Activated naive CD4-positive, alpha-beta T cell treated with anti-CD3 and anti-CD28 coated beads, Interleukin-2, amount 50 U/mL, for 24 hours (primary cell): Measurements from ENCODE around the gene CTNNA1.
"Not testable (repeated sequence)": the region's sequence is repeated elsewhere in the genome, so short reads cannot be mapped to it uniquely, and the experiment has no call there.

ENCODE experiments used
- H3K27ac Mint-ChIP-seq: one replicate; pipeline ENCODE4 v1.8.0; 2021; ENCODE audit warnings: mild to moderate bottlenecking, mixed read lengths
- H3K27me3 Mint-ChIP-seq: one replicate; pipeline ENCODE4 v1.8.0; 2021; ENCODE audit warnings: mixed read lengths
- H3K36me3 Mint-ChIP-seq: one replicate; pipeline ENCODE4 v1.8.0; 2021; ENCODE audit warnings: mixed read lengths
- H3K4me1 Mint-ChIP-seq: one replicate; pipeline ENCODE4 v1.8.0; 2021; ENCODE audit warnings: mixed read lengths
- H3K4me3 Mint-ChIP-seq: one replicate; pipeline ENCODE4 v1.8.0; 2021; ENCODE audit warnings: mild to moderate bottlenecking, mixed read lengths
- H3K9me3 Mint-ChIP-seq: one replicate; pipeline ENCODE4 v1.8.0; 2021; ENCODE audit warnings: mixed read lengths

Gene CTNNA1

DNA sequence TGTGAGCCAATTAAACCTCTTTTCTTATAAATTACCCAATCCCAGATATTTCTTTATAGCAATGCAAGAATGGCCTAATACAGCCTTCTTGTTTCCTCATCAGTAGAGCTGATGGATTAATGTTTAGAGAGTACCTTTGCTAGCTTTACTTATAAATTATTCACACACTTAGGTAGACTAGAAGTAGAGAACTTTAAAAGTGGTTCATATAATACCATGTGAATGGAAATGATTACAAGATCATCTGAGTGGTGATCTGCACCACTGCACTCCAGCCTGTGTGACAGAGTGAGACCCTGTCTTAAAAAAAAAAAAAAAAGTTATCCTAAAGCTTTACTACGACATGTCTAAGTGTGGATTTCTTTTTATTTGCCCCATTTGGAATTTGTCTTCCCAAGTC is 145.1 kb downstream of the CTNNA1 start:
- Mint-ChIP-seq H3K4me3 (no peak overlapping the region), H3K36me3 (no peaks in the 10 kb centered on the region), H3K4me1 (peaks cover 10% of the 10 kb centered on the region), H3K27me3 (peaks cover 6% of the 10 kb centered on the region), H3K27ac (no peak overlapping the region), H3K9me3 (no peaks in the 10 kb centered on the region)

DNA sequence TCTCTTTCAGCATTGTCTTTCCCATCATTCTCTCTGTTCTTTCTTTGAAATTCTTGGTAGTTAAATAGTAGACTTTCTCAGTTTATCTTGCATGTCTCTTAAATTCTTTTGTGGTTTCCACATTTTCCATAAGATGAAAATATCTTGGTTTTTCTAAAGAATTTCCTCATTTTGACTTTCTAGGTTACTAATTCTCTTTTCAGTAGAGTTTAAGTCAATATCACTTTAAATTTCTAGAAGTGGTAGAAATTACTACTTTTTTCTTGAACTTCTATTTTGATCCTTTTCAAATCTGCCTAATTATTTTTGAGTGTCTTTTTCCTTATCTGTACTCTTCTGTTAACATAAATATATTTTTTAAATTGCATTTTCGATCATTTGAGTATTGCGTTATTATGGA is 145.5 kb downstream of the CTNNA1 start:
- Mint-ChIP-seq H3K4me3 (no peak overlapping the region), H3K27me3 (peaks cover 6% of the 10 kb centered on the region), H3K9me3 (no peaks in the 10 kb centered on the region), H3K4me1 (peaks cover 10% of the 10 kb centered on the region), H3K27ac (no peak overlapping the region), H3K36me3 (no peaks in the 10 kb centered on the region)

DNA sequence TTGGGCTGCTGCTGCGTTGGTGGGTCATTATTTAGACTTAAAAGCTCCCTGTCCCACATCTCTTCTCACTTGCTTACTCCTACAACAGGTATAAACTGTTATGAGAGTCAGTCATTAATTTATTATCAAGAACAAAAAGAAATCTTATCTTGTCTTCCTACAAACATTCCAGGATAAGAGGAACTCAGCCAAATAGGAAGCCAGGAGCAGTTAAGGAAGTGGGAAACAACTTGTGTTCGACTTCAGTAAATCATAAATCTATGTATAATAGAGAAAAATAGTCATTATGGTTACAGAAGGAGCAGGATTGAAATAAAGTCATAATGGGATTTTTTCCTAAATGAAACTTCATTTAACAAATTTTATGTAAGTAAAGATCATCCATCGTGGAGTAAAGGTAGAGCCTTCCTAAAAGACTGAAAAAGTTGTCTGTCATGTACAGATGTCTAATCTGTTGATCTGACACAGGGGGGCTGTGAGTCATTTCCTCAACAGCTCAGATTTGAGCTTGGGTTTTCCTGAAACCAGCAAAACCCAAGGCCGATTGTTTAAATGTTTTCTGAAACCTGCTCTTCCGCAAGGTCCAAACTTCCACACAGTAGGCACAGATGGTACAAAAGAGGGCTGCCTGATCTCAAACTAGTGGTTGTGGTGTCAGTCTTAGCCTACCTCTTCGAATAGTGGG is 147.2 kb downstream of the CTNNA1 start:
- Mint-ChIP-seq H3K36me3 (peaks cover 2% of the 10 kb centered on the region), H3K4me1 (peaks cover 10% of the 10 kb centered on the region), H3K4me3 (no peak overlapping the region), H3K27ac (no peak overlapping the region), H3K27me3 (peaks cover 5% of the 10 kb centered on the region), H3K9me3 (no peaks in the 10 kb centered on the region)

DNA sequence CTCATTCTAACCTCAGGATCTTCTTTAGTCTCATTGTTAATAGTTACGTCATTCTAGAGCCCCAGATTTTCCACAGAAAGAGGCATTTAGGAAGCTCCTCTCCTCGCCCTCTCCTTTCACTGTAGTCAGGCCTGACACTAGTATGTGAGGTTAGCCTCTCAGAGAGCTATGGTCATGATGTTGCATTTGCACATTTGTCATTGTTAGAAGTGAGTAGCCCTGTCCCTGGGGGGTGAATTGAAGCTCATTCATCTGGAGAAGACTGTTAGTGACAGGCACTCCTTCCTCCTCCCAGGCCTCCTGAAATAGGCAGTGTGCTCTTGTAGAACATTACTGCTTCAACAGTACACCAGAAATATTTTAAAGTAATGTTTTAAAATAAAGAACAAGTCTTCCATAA is 148.5 kb downstream of the CTNNA1 start:
- H3K9me3 Mint-ChIP-seq, result no peaks in the 10 kb centered on the region
- H3K4me1 Mint-ChIP-seq, result peaks cover 10% of the 10 kb centered on the region
- peaks cover 2% of the 10 kb centered on the region for H3K36me3 Mint-ChIP-seq
- H3K27ac Mint-ChIP-seq, result no peak overlapping the region
- no peak overlapping the region for H3K4me3 Mint-ChIP-seq
- H3K27me3 Mint-ChIP-seq, result peaks cover 5% of the 10 kb centered on the region

DNA sequence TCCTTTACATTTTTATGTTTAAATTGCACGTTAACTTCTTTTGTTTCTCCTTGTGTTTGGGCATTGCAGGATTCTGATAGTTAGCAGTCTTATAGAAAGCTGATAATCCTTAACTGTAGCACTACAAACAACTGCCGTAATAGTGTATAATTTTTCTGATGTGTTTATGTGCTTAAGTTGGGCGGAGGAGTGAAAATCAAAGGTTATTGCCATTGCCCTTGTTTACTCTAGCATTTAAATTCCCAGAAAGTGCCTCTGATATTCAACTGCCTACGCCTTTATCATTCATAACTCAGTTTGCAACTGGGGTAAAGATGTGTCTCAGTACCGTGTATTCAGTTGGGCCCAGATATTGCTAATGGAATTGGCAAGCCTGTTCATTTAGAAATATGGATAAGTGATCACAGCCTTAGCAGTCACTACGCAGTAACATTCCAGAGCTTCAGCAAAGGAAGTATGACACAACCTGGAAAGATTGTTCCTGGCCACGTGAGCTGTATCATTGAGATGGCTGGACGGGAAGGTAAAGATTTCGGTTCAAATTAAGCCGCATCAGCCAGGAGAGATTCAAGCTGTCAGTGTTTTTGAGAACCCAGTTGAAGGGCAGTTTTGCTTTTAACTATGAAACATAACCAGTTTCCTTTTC is 150.0 kb downstream of the CTNNA1 start:
- no peak overlapping the region for H3K27ac Mint-ChIP-seq
- no peak overlapping the region for H3K4me3 Mint-ChIP-seq
- H3K27me3 Mint-ChIP-seq, result peaks cover 5% of the 10 kb centered on the region
- H3K36me3 Mint-ChIP-seq, result peaks cover 2% of the 10 kb centered on the region
- H3K4me1 Mint-ChIP-seq, result peaks cover 10% of the 10 kb centered on the region
- H3K9me3 Mint-ChIP-seq, result no peaks in the 10 kb centered on the region

DNA sequence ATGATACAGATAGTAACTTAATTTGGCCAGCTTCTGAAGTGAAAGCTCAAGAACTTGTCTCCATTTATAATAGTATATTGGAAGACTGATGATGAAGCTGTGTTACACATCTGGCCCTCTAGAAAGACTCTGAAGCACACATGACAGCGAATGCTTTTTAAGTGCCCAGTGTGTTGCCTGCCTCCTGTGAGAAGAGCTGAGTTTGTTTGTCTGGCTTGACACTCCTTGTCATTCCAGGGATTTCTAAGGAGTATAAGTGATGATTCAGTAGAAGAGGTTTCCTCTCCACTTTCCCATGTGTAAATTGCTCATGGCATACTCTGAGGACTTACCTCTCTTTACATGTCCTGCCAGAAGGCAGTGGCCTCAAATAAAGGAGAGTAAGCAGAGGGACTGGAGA is 152.3 kb downstream of the CTNNA1 start:
- Mint-ChIP-seq H3K9me3 (no peaks in the 10 kb centered on the region), H3K4me1 (peaks cover 6% of the 10 kb centered on the region), H3K36me3 (peaks cover 2% of the 10 kb centered on the region), H3K27ac (no peak overlapping the region), H3K4me3 (no peak overlapping the region), H3K27me3 (peaks cover 3% of the 10 kb centered on the region)

DNA sequence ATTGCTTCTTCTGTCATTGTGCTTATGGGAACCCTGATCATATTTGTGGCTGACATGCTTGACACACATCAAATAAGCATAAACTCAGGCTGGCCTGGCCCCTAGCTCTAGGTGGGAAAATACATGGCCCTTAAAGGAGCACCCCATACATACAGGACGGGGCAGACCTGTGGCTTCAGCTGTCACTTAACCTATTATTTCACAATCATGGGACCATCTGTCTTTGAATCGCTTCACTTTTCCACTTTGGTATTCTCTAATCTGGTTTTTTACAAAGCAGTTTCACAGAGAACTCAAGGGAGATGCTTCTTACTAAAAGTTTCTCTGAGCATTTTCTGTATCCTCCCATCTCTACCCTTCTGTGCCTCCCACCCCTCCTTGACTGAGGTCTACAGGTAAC is 156.5 kb downstream of the CTNNA1 start:
- Mint-ChIP-seq H3K4me1 (no peaks in the 10 kb centered on the region), H3K36me3 (no peaks in the 10 kb centered on the region), H3K27ac (no peak overlapping the region), H3K27me3 (peaks cover 2% of the 10 kb centered on the region), H3K9me3 (no peaks in the 10 kb centered on the region), H3K4me3 (no peak overlapping the region)

DNA sequence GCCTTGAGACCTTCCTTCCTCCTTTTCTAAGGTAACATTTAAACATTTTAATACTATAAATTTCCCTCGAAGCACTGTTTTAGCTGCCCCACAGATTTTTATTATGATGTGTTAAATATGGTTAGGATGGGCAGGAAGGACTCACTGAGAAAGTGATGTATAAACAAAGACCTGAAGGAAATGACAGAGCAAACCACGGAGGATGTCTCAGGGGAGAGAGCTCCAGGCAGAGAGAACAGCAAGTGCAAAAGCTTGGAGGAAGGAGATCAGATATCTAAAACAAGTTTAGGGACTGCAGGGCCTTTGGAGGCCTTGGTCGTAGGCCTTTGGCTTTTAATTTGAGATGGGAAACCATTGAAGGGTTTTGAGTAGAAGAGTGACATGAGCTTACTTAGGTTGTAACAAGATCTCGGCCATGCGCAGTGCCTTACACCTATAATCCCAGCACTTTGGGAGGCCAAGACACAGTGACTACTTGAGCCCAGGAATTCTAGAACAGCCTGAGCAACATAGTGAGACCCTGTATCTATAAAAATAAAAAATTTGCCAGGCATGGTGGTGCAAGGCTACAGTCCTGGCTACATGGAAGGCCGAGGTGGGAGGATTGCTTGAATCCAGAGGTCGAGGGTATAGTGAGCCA is 157.4 kb downstream of the CTNNA1 start:
- Mint-ChIP-seq H3K36me3 (no peaks in the 10 kb centered on the region), H3K9me3 (no peaks in the 10 kb centered on the region), H3K27ac (no peak overlapping the region), H3K27me3 (peaks cover 2% of the 10 kb centered on the region), H3K4me3 (no peak overlapping the region), H3K4me1 (no peaks in the 10 kb centered on the region)

DNA sequence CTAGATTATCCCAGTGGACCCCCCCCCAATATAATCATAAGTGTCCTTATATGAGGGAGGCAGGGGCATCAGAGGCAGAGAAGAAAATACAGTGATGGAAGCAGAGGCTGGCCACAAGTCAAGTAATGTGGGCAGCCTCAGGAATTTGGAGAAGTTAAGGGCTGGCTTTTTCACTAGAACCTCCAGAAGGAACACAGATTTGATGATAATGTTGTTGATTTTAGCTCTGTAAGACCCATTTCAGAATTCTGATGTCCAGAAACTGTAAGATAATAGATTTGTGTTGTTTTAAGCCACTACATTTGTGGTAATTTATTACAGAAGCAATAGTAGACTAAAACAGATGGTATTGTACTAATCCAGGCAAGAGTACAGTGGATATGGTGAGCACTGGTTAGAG is 158.2 kb downstream of the CTNNA1 start:
- Mint-ChIP-seq H3K27me3 (peaks cover 2% of the 10 kb centered on the region), H3K4me3 (no peak overlapping the region), H3K36me3 (no peaks in the 10 kb centered on the region), H3K9me3 (no peaks in the 10 kb centered on the region), H3K27ac (no peak overlapping the region), H3K4me1 (no peaks in the 10 kb centered on the region)

DNA sequence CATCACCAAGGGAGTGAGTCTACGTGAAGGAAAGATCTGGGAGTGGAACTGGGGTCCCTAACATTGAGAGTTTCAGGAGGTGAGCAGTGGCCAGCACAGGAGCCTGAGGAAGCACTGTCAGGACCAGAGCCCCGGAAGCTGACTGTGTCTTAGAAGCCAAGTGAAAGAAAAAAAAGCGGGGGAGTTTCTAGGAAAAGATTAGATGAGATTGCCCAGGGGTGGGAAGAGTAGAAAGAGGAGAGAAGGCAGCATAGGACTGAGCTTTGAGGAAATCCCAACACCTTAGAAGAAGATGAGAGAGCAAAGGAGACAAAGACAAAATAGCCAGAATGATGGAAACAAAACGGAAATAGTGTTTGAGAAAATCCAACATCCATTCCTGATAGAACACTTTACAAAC is 158.9 kb downstream of the CTNNA1 start:
- Mint-ChIP-seq H3K4me1 (no peaks in the 10 kb centered on the region), H3K27me3 (peaks cover 2% of the 10 kb centered on the region), H3K27ac (no peak overlapping the region), H3K9me3 (no peaks in the 10 kb centered on the region), H3K36me3 (no peaks in the 10 kb centered on the region), H3K4me3 (no peak overlapping the region)

DNA sequence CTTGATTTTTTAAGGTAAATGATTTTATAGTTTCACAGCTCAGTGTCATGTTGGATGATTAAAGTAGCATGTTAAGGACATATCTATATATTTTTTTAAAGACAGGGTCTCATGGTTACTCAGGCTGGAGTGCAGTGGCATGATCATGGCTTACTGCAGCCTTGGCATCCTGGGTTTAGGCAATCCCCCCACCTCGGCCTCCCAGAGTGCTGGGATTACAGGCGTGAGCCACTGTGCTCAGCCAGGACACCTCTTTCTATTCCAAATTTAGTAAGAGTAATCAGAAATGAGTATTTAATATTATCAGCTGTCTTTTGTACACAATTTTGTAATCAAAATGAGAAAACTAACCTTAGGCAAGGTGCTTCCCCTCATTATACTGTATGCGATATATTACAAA is 160.5 kb downstream of the CTNNA1 start:
- no peaks in the 10 kb centered on the region for H3K9me3 Mint-ChIP-seq
- H3K27me3 Mint-ChIP-seq, result peaks cover 2% of the 10 kb centered on the region
- no peak overlapping the region for H3K27ac Mint-ChIP-seq
- H3K4me1 Mint-ChIP-seq, result no peaks in the 10 kb centered on the region
- H3K4me3 Mint-ChIP-seq, result no peak overlapping the region
- H3K36me3 Mint-ChIP-seq, result no peaks in the 10 kb centered on the region

DNA sequence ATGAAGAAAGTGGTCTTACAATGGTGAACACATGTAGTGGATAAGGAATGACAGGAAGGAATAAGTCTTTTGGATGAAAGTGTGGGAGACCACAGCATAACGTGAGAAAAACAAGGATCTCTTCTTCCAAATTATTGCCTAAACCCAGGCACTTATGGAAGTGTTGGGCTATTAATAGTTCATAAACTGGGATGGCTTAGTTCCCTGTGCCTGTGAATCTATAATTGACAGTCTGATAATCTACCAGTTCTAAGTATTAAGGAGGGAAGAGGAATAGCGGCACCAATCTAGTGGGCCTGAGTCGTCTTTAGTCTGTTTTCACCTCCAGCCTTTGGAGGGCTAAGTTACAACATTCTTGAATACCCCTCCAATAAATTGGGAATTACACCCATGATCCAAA is 161.1 kb downstream of the CTNNA1 start:
- Mint-ChIP-seq H3K36me3 (no peaks in the 10 kb centered on the region), H3K4me3 (no peak overlapping the region), H3K4me1 (no peaks in the 10 kb centered on the region), H3K27me3 (peaks cover 2% of the 10 kb centered on the region), H3K27ac (no peak overlapping the region), H3K9me3 (no peaks in the 10 kb centered on the region)

DNA sequence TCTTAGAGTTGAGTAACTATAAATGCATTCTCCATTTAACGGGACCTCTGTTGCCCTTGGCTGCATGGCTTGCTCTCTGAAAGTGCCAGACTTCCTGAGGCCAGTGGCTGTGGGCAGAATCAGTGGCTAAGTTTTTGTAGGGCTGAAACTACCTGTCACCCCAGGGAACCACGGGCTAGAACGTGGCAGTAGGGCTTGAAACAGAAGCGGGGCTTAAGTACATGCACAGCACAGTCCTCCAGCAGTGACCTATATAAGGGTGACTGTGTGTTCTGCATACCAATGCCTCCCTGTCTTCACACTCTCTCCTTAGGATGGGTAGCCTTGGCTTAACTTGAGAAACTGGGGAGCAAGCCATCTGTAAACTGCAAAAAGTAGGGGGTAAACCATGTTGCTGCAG is 165.5 kb downstream of the CTNNA1 start:
- Mint-ChIP-seq H3K4me1 (no peaks in the 10 kb centered on the region), H3K9me3 (no peaks in the 10 kb centered on the region), H3K4me3 (no peak overlapping the region), H3K27ac (no peak overlapping the region), H3K27me3 (peaks cover 4% of the 10 kb centered on the region), H3K36me3 (no peaks in the 10 kb centered on the region)

DNA sequence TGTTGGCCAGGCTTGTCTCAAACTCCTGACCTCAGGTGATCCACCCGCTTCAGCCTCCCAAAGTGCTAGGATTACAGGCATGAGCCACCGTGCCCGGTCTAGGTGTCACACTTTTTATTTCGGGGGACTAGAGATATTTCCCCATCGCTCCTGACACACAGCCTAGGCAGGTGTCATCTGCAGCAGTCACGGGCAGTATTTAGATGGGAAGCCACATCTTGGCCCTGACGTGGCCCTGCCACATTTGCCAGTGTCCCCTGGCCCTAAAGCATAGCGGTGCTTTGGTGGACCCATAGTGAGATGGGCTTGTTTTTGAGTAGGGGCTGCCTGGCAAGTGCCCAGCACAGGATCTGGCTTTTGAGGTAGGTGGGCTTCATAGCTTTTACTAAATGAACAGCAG is 167.0 kb downstream of the CTNNA1 start:
- no peaks in the 10 kb centered on the region for H3K4me1 Mint-ChIP-seq
- H3K9me3 Mint-ChIP-seq, result no peaks in the 10 kb centered on the region
- no peaks in the 10 kb centered on the region for H3K36me3 Mint-ChIP-seq
- no peak overlapping the region for H3K4me3 Mint-ChIP-seq
- peaks cover 4% of the 10 kb centered on the region for H3K27me3 Mint-ChIP-seq
- no peak overlapping the region for H3K27ac Mint-ChIP-seq

DNA sequence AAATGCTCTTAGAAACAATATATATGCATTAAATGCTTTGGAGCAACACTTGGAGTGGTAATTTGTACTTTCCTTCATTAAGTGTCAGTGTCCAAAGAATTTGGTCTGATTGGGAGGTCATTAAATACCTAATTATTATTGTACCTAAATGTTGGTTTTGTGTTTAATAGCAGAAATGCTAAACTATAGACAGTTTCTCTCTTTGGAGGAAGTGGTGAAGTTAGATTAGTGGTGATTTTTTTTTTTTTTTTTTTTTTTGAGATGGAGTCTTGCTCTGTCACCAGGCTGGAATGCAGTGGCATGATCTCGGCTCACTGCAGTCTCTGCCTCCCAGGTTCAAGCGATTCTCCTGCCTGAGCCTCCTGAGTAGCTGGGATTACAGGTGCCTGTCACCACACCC is 168.1 kb downstream of the CTNNA1 start:
- H3K27me3 Mint-ChIP-seq, H3K9me3 Mint-ChIP-seq, H3K27ac Mint-ChIP-seq, H3K4me3 Mint-ChIP-seq, H3K4me1 Mint-ChIP-seq, H3K36me3 Mint-ChIP-seq: not testable (repeated sequence)

DNA sequence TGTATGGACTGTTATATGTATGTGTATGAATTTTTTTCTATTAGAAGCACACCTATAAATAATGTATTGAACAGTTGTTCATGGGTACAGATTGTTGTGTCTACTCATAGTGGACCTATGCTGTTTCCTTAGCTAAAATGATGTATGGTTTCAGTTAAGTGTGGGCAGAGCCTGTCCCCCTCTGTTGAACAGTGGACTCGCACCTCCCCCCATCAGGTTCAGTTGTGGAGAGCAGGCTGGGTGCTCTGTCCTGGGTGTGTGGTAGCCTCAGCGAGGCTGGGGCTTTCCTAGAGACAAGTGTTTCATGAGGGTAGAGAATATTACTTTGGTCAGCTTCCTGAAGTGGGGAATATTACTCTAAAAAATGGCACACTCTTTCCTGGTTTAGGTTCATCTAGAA is 169.3 kb downstream of the CTNNA1 start:
- Mint-ChIP-seq H3K9me3 (no peaks in the 10 kb centered on the region), H3K27ac (no peak overlapping the region), H3K27me3 (peaks cover 4% of the 10 kb centered on the region), H3K36me3 (peaks cover 1% of the 10 kb centered on the region), H3K4me3 (no peak overlapping the region), H3K4me1 (no peaks in the 10 kb centered on the region)
